ENCODE data around the gene DOK1.
A peak's percentile ranks its signal among the peaks of the same experiment; 100 is the strongest.

The DOK1 gene

GRCh38 chr2:74530239-74531187, 24.0 kb upstream of the DOK1 start:
- peak overlapping the region; percentile 97 to 100 for H3K4me3 Mint-ChIP-seq
- H3K9me3 Mint-ChIP-seq, result peaks cover 7 to 10% of the 10 kb centered on the region in 2 donors
- peaks cover 49 to 75% of the 10 kb centered on the region in 2 donors for H3K36me3 Mint-ChIP-seq
- ATAC-seq (replicated peaks), result peak; percentile 29 to 38
- DNase-seq, result peak; percentile 75
- H3K27ac Mint-ChIP-seq, result peak overlapping the region; percentile 99
- peaks cover 44 to 56% of the 10 kb centered on the region in 2 donors for H3K4me1 Mint-ChIP-seq
- H3K27me3 Mint-ChIP-seq, result no peaks in the 10 kb centered on the region

GRCh38 chr2:74531666-74532065, 22.9 kb upstream of the DOK1 start:
- ATAC-seq (replicated peaks) (no peak), DNase-seq (no peak)
- H3K4me1 Mint-ChIP-seq, result peaks cover 44 to 53% of the 10 kb centered on the region in 2 donors
- H3K4me3 Mint-ChIP-seq, result peak overlapping the region; percentile 97 to 100
- no peaks in the 10 kb centered on the region for H3K27me3 Mint-ChIP-seq
- H3K27ac Mint-ChIP-seq, result peak overlapping the region; percentile 99
- peaks cover 38 to 66% of the 10 kb centered on the region in 2 donors for H3K36me3 Mint-ChIP-seq
- peaks cover 2 to 4% of the 10 kb centered on the region in 2 donors for H3K9me3 Mint-ChIP-seq

GRCh38 chr2:74532222-74532621, 22.3 kb upstream of the DOK1 start:
- no peaks in the 10 kb centered on the region for H3K27me3 Mint-ChIP-seq
- ATAC-seq (replicated peaks) (no peak), DNase-seq (no peak)
- H3K27ac Mint-ChIP-seq, result peak overlapping the region; percentile 32
- H3K4me1 Mint-ChIP-seq, result peaks cover 43 to 53% of the 10 kb centered on the region in 2 donors
- H3K36me3 Mint-ChIP-seq, result peaks cover 32 to 61% of the 10 kb centered on the region in 2 donors
- peaks cover 0 to 2% of the 10 kb centered on the region in 2 donors for H3K9me3 Mint-ChIP-seq
- H3K4me3 Mint-ChIP-seq, result peak overlapping the region; percentile 97 to 100

- Mint-ChIP-seq H3K4me3 (no peak overlapping the region), H3K36me3 (peaks cover 20 to 51% of the 10 kb centered on the region in 2 donors), H3K27me3 (no peaks in the 10 kb centered on the region), H3K9me3 (no peaks in the 10 kb centered on the region), H3K4me1 (peaks cover 42 to 53% of the 10 kb centered on the region in 2 donors), H3K27ac (no peak overlapping the region)
- no peak for ATAC-seq (replicated peaks)
- DNase-seq, result no peak
Measured at GRCh38 chr2:74533464-74533863, 21.1 kb upstream of the DOK1 start.

- Mint-ChIP-seq H3K4me3 (no peak overlapping the region), H3K27me3 (no peaks in the 10 kb centered on the region), H3K9me3 (no peaks in the 10 kb centered on the region), H3K27ac (no peak overlapping the region), H3K36me3 (peaks cover 15 to 46% of the 10 kb centered on the region in 2 donors), H3K4me1 (peaks cover 50 to 60% of the 10 kb centered on the region in 2 donors)
- ATAC-seq (replicated peaks) (no peak), DNase-seq (no peak)
Measured at GRCh38 chr2:74534411-74534810, 20.1 kb upstream of the DOK1 start.

- ATAC-seq (replicated peaks), result no peak
- no peaks in the 10 kb centered on the region for H3K27me3 Mint-ChIP-seq
- no peaks in the 10 kb centered on the region for H3K9me3 Mint-ChIP-seq
- H3K4me1 Mint-ChIP-seq, result peaks cover 55 to 67% of the 10 kb centered on the region in 2 donors
- H3K36me3 Mint-ChIP-seq, result peaks cover 15 to 45% of the 10 kb centered on the region in 2 donors
- H3K4me3 Mint-ChIP-seq, result no peak overlapping the region
- DNase-seq, result no peak
- no peak overlapping the region for H3K27ac Mint-ChIP-seq
Measured at GRCh38 chr2:74535440-74535965, 19.0 kb upstream of the DOK1 start.

- H3K4me3 Mint-ChIP-seq, result no peak overlapping the region
- H3K27ac Mint-ChIP-seq, result no peak overlapping the region
- H3K36me3 Mint-ChIP-seq, result peaks cover 11 to 37% of the 10 kb centered on the region in 2 donors
- peaks cover 48 to 59% of the 10 kb centered on the region in 2 donors for H3K4me1 Mint-ChIP-seq
- no peaks in the 10 kb centered on the region for H3K27me3 Mint-ChIP-seq
- ATAC-seq (replicated peaks) (peak; percentile 46 to 61), DNase-seq (no peak)
- no peaks in the 10 kb centered on the region for H3K9me3 Mint-ChIP-seq
Measured at GRCh38 chr2:74536166-74536950, 18.2 kb upstream of the DOK1 start.

- Mint-ChIP-seq H3K36me3 (peaks cover 11 to 29% of the 10 kb centered on the region in 2 donors), H3K4me3 (no peak overlapping the region), H3K27ac (no peak overlapping the region), H3K9me3 (no peaks in the 10 kb centered on the region), H3K4me1 (peaks cover 42 to 54% of the 10 kb centered on the region in 2 donors), H3K27me3 (no peaks in the 10 kb centered on the region)
- ATAC-seq (replicated peaks) (no peak), DNase-seq (no peak)
Measured at GRCh38 chr2:74537140-74537539, 17.4 kb upstream of the DOK1 start.

- H3K4me1 Mint-ChIP-seq, result peaks cover 38 to 53% of the 10 kb centered on the region in 2 donors
- peak; percentile 80 to 87 for ATAC-seq (replicated peaks)
- no peaks in the 10 kb centered on the region for H3K27me3 Mint-ChIP-seq
- H3K36me3 Mint-ChIP-seq, result peaks cover 4 to 19% of the 10 kb centered on the region in 2 donors
- DNase-seq, result no peak
- H3K27ac Mint-ChIP-seq, result peak overlapping the region; percentile 89
- H3K4me3 Mint-ChIP-seq, result peak overlapping the region; percentile 61 to 73
- no peaks in the 10 kb centered on the region for H3K9me3 Mint-ChIP-seq
Measured at GRCh38 chr2:74538881-74539339, 15.6 kb upstream of the DOK1 start.

- Mint-ChIP-seq H3K27me3 (no peaks in the 10 kb centered on the region), H3K36me3 (peaks cover 2 to 13% of the 10 kb centered on the region in 2 donors), H3K4me3 (no peak overlapping the region), H3K9me3 (no peaks in the 10 kb centered on the region), H3K4me1 (peaks cover 39 to 50% of the 10 kb centered on the region in 2 donors), H3K27ac (peak overlapping the region; percentile 43)
- no peak for DNase-seq
- ATAC-seq (replicated peaks), result no peak
Measured at GRCh38 chr2:74540291-74540690, 14.2 kb upstream of the DOK1 start.

- peaks cover 24 to 35% of the 10 kb centered on the region in 2 donors for H3K4me1 Mint-ChIP-seq
- no peak for DNase-seq
- H3K4me3 Mint-ChIP-seq, result no peak overlapping the region
- no peak overlapping the region for H3K27ac Mint-ChIP-seq
- peaks cover 2 to 11% of the 10 kb centered on the region in 2 donors for H3K36me3 Mint-ChIP-seq
- peaks cover 11 to 18% of the 10 kb centered on the region in 2 donors for H3K27me3 Mint-ChIP-seq
- no peak for ATAC-seq (replicated peaks)
- H3K9me3 Mint-ChIP-seq, result no peaks in the 10 kb centered on the region
Measured at GRCh38 chr2:74542978-74543377, 11.5 kb upstream of the DOK1 start.

- Mint-ChIP-seq H3K4me1 (peaks cover 11 to 29% of the 10 kb centered on the region in 2 donors), H3K4me3 (no peak overlapping the region), H3K9me3 (no peaks in the 10 kb centered on the region), H3K27ac (no peak overlapping the region), H3K27me3 (peaks cover 18 to 27% of the 10 kb centered on the region in 2 donors), H3K36me3 (peaks cover 4 to 11% of the 10 kb centered on the region in 2 donors)
- DNase-seq, result no peak
- ATAC-seq (replicated peaks), result no peak
Measured at GRCh38 chr2:74544634-74545033, 9.9 kb upstream of the DOK1 start.

GRCh38 chr2:74546004-74546403, 8.5 kb upstream of the DOK1 start:
- DNase-seq, result no peak
- no peak for ATAC-seq (replicated peaks)
- peaks cover 4 to 17% of the 10 kb centered on the region in 2 donors for H3K36me3 Mint-ChIP-seq
- no peak overlapping the region for H3K4me3 Mint-ChIP-seq
- peaks cover 15 to 30% of the 10 kb centered on the region in 2 donors for H3K4me1 Mint-ChIP-seq
- peaks cover 24 to 41% of the 10 kb centered on the region in 2 donors for H3K27me3 Mint-ChIP-seq
- H3K27ac Mint-ChIP-seq, result no peak overlapping the region
- no peaks in the 10 kb centered on the region for H3K9me3 Mint-ChIP-seq

Measured in stimulated activated naive B cell treated with anti-CD40 and anti-IgM and Interleukin-4, amounts not matched to agents 10 μg/mL and 1 μg/mL and 100 μg/mL, for 72 hours (primary cell).